ENCODE data around the gene FAM24B.

Gene FAM24B

DNA sequence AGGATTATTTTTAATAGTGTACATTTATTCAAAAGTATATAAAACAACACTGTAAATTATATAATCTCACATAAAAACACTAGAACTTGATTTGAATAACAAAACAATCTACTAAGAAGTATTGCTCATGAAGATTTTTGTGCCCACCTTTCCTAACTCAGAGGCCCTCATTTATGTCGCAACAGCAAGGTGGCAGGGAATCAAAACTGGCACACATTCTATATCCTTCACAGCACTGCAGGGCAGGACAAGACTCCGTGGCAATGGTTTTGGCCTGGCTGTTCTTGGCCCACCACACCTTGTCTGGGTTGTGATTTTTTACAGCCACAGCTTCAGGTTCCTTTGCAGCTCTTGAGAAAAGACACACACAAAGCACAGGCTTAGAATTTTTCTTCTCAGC lies 30.3 kb downstream of the FAM24B start:
- TF ChIP-seq, protein P1, sequence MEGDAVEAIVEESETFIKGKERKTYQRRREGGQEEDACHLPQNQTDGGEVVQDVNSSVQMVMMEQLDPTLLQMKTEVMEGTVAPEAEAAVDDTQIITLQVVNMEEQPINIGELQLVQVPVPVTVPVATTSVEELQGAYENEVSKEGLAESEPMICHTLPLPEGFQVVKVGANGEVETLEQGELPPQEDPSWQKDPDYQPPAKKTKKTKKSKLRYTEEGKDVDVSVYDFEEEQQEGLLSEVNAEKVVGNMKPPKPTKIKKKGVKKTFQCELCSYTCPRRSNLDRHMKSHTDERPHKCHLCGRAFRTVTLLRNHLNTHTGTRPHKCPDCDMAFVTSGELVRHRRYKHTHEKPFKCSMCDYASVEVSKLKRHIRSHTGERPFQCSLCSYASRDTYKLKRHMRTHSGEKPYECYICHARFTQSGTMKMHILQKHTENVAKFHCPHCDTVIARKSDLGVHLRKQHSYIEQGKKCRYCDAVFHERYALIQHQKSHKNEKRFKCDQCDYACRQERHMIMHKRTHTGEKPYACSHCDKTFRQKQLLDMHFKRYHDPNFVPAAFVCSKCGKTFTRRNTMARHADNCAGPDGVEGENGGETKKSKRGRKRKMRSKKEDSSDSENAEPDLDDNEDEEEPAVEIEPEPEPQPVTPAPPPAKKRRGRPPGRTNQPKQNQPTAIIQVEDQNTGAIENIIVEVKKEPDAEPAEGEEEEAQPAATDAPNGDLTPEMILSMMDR (IDR thresholded peaks at IDR 0.05; ENCODE audit: insufficient read depth, low read depth, low read length, missing control alignments), result no peak
- H3K4me3 ChIP-seq (ENCODE audit: low read length), result no peak overlapping the region
- no peak for DNase-seq (ENCODE audit: low read depth)

DNA sequence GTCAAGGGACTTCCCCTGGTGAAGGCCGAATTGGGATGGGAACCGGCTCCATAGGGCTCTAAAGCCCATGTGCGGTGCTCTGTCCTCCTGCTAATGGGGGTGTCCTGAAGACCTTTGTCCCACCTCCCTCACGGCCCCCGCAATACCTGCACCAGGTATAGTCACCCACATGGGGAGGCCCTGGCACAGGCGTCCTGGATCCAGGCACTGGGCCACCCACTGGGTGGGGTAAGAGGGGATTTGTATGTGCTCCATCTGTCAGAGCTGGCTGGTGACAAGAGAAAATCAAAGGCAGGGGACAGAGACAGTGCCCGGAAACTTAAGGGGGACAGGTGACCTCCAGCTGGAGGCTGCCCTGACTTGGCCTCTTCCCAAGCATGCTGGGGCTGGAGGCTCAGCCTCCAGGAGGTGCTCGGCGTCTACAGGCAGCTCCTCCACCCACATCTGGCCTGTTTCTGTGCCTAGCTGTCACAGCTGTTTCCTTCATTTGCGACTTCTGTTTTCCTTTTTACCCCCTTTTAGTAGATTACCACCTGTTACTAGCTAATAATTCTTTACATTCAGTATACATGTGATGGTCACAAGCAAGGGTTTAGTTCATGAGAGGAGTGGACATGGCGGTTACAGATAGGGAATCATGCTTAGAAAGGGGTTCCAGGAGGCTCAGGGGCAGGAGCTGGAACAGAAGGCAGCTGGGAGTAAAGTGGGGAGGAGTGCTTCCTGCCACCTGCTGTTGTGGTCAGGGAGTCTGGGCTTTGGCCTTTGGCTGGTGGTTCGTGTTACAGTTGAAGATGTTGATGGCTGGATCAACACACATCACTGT lies 31.4 kb downstream of the FAM24B start:
- DNase-seq (ENCODE audit: low read depth), result no peak
- TF ChIP-seq, protein P1 (IDR thresholded peaks at IDR 0.05; ENCODE audit: insufficient read depth, low read depth, low read length, missing control alignments), result no peak
- H3K4me3 ChIP-seq (ENCODE audit: low read length), result no peak overlapping the region

DNA sequence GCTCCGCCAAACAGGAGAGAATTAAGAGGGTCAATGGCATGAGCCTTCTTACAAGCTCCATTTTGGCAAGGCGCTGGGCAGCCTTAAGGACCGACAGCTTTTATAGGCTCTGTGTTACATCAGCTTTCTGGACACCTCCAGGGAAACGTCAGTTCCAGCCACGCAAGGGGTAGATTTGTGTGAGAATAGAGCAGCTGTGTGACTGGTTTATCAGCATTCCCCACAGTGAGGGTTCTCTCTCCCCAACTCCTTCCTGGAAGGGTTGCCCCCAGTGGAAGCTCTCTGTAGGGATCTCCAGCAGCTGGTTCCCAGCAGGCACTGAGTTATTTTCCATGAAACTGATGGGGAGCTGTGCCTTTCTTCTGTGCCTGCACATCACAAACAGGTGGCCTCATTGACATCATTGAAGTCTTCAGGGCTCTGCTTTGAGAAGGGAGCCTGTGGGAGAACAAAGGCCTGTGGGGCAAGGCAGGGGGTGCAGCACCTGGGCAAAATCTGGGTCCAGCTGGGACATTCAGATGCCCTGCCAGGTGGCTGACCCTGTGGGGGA lies 33.5 kb downstream of the FAM24B start, which contains the start of gene CUZD1:
CUZD1 (minus strand) TSS at position 75 of the 550 bp plus-strand sequence; CDS start at position 61, 14 bp downstream.
- TF ChIP-seq, protein P1 (IDR thresholded peaks at IDR 0.05; ENCODE audit: insufficient read depth, low read depth, low read length, missing control alignments), result no peak
- no peak within 1 kb of the TSS for H3K4me3 ChIP-seq (ENCODE audit: low read length)
- no peak for DNase-seq (ENCODE audit: low read depth)

DNA sequence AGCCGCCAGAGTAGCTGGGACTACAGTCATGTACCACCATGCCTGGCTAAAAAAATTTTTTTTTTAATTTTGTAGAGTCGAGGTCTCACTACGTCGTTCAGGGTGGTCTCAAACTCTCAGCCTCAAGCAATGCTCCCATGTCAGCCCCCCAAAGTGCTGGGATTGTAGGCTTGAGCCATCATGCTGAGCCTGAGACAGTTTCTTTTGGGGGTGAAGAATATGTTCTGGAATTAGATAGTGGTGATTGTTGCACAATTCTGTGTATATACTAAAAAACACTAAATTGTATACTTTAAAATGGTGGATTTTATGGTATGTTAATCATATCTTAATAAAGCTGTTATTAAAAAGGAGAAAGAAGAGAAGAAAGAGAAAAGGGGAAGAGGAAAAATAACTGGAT lies 35.2 kb downstream of the FAM24B start:
- no peak overlapping the region for H3K4me3 ChIP-seq (ENCODE audit: low read length)
- DNase-seq (ENCODE audit: low read depth), result no peak
- TF ChIP-seq, protein P1 (IDR thresholded peaks at IDR 0.05; ENCODE audit: insufficient read depth, low read depth, low read length, missing control alignments), result no peak

DNA sequence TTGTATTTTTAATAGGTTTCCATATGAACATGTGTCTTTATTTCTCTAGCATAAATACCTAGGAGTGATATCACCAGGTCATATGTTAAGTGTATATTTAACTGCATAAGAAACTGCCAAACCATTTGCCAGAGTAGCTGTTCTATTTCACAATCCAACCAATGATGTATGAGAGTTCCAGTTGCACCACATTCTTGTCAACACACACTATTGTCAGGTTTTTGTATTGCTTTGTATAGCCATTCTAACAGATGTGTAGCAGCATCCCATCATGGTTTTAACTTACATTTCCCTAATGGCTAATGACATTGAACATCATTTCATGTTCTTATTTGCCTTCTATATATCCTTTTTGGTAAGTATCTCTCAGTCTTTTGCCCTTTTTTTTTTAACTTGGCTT lies 37.8 kb downstream of the FAM24B start:
- TF ChIP-seq, protein P1 (IDR thresholded peaks at IDR 0.05; ENCODE audit: insufficient read depth, low read depth, low read length, missing control alignments), result no peak
- DNase-seq (ENCODE audit: low read depth), result no peak
- H3K4me3 ChIP-seq (ENCODE audit: low read length), result no peak overlapping the region

DNA sequence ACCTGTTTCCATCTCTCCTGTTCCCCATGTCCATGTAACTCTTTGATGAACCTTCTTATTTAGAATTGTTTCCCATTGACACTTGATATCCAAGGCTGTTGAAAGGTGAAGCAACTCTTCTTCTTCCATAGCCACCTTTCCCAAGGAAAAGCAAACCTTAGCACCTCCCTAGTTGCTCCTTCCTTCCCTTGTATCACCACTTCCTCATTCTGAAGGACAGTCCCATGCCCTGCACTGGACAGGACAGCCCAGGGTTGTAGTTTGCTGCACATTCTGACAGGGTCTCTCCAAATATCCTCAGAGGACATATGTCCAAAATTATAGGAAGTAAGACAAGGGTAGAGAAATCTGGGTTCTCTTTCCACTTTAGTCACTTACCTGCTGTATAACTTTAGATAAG lies 39.9 kb downstream of the FAM24B start:
- TF ChIP-seq, protein P1 (IDR thresholded peaks at IDR 0.05; ENCODE audit: insufficient read depth, low read depth, low read length, missing control alignments), result no peak
- DNase-seq (ENCODE audit: low read depth), result no peak
- H3K4me3 ChIP-seq (ENCODE audit: low read length), result no peak overlapping the region

Data from epithelial cell of esophagus (primary cell).